SJCRH30 (cell line): ENCODE measurements around the gene SYT15B. TPM values are rescaled to one million over a fixed set of nuclear protein-coding genes. Genes with fewer than 3 reads are reported as not detected.
"Not testable (repeated sequence)": the region's sequence is repeated elsewhere in the genome, so short reads cannot be mapped to it uniquely, and the experiment has no call there.

Experiments
- DNase-seq, 2 experiments: peaks; one replicate each; pipeline ENCODE4 v3.0.0-alpha.2; 2015 to 2020
- H3K27ac ChIP-seq: fragments of 250-450 bp; sonication (Bioruptor Pico); 2 replicates; pipeline ENCODE4 v1.5.1; 2020; ENCODE audit warnings: mild to moderate bottlenecking, moderate library complexity
- H3K27me3 ChIP-seq: fragments of 250-450 bp; sonication (Bioruptor Pico); 2 replicates; pipeline ENCODE4 v1.5.1; 2020; ENCODE audit warnings: mild to moderate bottlenecking, moderate library complexity
- H3K36me3 ChIP-seq: fragments of 250-450 bp; sonication (Bioruptor Pico); 2 replicates; pipeline ENCODE4 v1.5.1; 2020; ENCODE audit warnings: mild to moderate bottlenecking, moderate library complexity
- H3K4me1 ChIP-seq: fragments of 250-450 bp; sonication (Bioruptor Pico); 2 replicates; pipeline ENCODE4 v1.5.1; 2020; ENCODE audit warnings: mild to moderate bottlenecking, moderate library complexity
- H3K4me3 ChIP-seq: fragments of 250-450 bp; sonication (Bioruptor Pico); 2 replicates; pipeline ENCODE4 v1.5.1; 2020; ENCODE audit warnings: mild to moderate bottlenecking, moderate library complexity
- H3K9me3 ChIP-seq: fragments of 250-450 bp; sonication (Bioruptor Pico); replicated peaks from 2 replicates; pipeline ENCODE4 v1.5.1; 2020; ENCODE audit warnings: mild to moderate bottlenecking, moderate library complexity
- total RNA-seq: library from RNA; depleted of rRNA; stranded (reverse); fragments of >200 nt; shearing (Covaris generic); gene quantifications from 2 replicates; pipeline ENCODE4 v1.2.3, GENCODE V29; 2014; rRNA removed

The SYT15B gene
- total RNA-seq, result 0.06 TPM in 1 of 2 replicates, not detected in the other

- H3K36me3 ChIP-seq, H3K9me3 ChIP-seq, DNase-seq, H3K4me3 ChIP-seq, H3K4me1 ChIP-seq, H3K27ac ChIP-seq, H3K27me3 ChIP-seq: not testable (repeated sequence)
Measured at GRCh38 chr10:47763554-47764175, at the start of gene SYT15B. Gene SYT15B, minus strand, starts transcription at chr10:47763592. Its CDS starts 952 bp downstream, at chr10:47762640.

- H3K36me3 ChIP-seq, H3K27me3 ChIP-seq, H3K27ac ChIP-seq, H3K9me3 ChIP-seq, H3K4me3 ChIP-seq, DNase-seq, H3K4me1 ChIP-seq: not testable (repeated sequence)
Measured at GRCh38 chr10:47779590-47779989, 16.2 kb upstream of the SYT15B start.

- not testable (repeated sequence) for H3K4me1 ChIP-seq, H3K27ac ChIP-seq, H3K27me3 ChIP-seq, H3K4me3 ChIP-seq, H3K36me3 ChIP-seq, H3K9me3 ChIP-seq
- DNase-seq, result peak; percentile 1 to 18
Measured at GRCh38 chr10:47775361-47776231, 12.2 kb upstream of the SYT15B start.

- not testable (repeated sequence) for DNase-seq
Measured at GRCh38 chr10:47770745-47771144, 7.4 kb upstream of the SYT15B start.

GRCh38 chr10:47768578-47769115 is 5.3 kb upstream of the SYT15B start:
- H3K4me3 ChIP-seq, H3K4me1 ChIP-seq, H3K36me3 ChIP-seq, H3K9me3 ChIP-seq, DNase-seq, H3K27ac ChIP-seq, H3K27me3 ChIP-seq: not testable (repeated sequence)

More at GRCh38 chr10:47770745-47771144, 7.4 kb upstream of the SYT15B start:
- H3K4me1 ChIP-seq, H3K27ac ChIP-seq, H3K36me3 ChIP-seq, H3K9me3 ChIP-seq, H3K27me3 ChIP-seq, H3K4me3 ChIP-seq: not testable (repeated sequence)

- H3K4me1 ChIP-seq, H3K36me3 ChIP-seq, DNase-seq, H3K4me3 ChIP-seq, H3K27ac ChIP-seq, H3K9me3 ChIP-seq, H3K27me3 ChIP-seq: not testable (repeated sequence)
Measured at GRCh38 chr10:47768085-47768484, 4.7 kb upstream of the SYT15B start.

GRCh38 chr10:47767236-47767635 is 3.8 kb upstream of the SYT15B start:
- not testable (repeated sequence) for H3K27ac ChIP-seq, H3K9me3 ChIP-seq, H3K36me3 ChIP-seq, H3K27me3 ChIP-seq, H3K4me1 ChIP-seq, H3K4me3 ChIP-seq, DNase-seq

- not testable (repeated sequence) for H3K36me3 ChIP-seq, H3K27ac ChIP-seq, H3K9me3 ChIP-seq, H3K4me1 ChIP-seq, DNase-seq, H3K4me3 ChIP-seq, H3K27me3 ChIP-seq
Measured at GRCh38 chr10:47765232-47765631, 1.8 kb upstream of the SYT15B start.

GRCh38 chr10:47762674-47763553 is 478 bp downstream of the SYT15B start:
- H3K4me3 ChIP-seq, H3K36me3 ChIP-seq, H3K9me3 ChIP-seq, H3K4me1 ChIP-seq, DNase-seq, H3K27me3 ChIP-seq, H3K27ac ChIP-seq: not testable (repeated sequence)

- H3K4me3 ChIP-seq, H3K27ac ChIP-seq, H3K4me1 ChIP-seq, H3K36me3 ChIP-seq, DNase-seq, H3K9me3 ChIP-seq, H3K27me3 ChIP-seq: not testable (repeated sequence)
Measured at GRCh38 chr10:47758855-47759254, 4.5 kb downstream of the SYT15B start.

GRCh38 chr10:47756169-47756568 is 7.2 kb downstream of the SYT15B start:
- H3K36me3 ChIP-seq, H3K4me1 ChIP-seq, DNase-seq, H3K9me3 ChIP-seq, H3K4me3 ChIP-seq, H3K27ac ChIP-seq, H3K27me3 ChIP-seq: not testable (repeated sequence)

- not testable (repeated sequence) for H3K9me3 ChIP-seq, H3K36me3 ChIP-seq, H3K4me1 ChIP-seq, H3K27ac ChIP-seq, H3K27me3 ChIP-seq, H3K4me3 ChIP-seq, DNase-seq
Measured at GRCh38 chr10:47753871-47754270, 9.5 kb downstream of the SYT15B start.

GRCh38 chr10:47753176-47753575 is 10.2 kb downstream of the SYT15B start:
- H3K4me3 ChIP-seq, H3K27me3 ChIP-seq, H3K9me3 ChIP-seq, H3K36me3 ChIP-seq, H3K27ac ChIP-seq, DNase-seq, H3K4me1 ChIP-seq: not testable (repeated sequence)

- not testable (repeated sequence) for H3K36me3 ChIP-seq, H3K4me3 ChIP-seq, H3K27me3 ChIP-seq, DNase-seq, H3K27ac ChIP-seq, H3K4me1 ChIP-seq, H3K9me3 ChIP-seq
Measured at GRCh38 chr10:47751821-47752220, 11.6 kb downstream of the SYT15B start.

- H3K27ac ChIP-seq, DNase-seq, H3K36me3 ChIP-seq, H3K27me3 ChIP-seq, H3K9me3 ChIP-seq, H3K4me3 ChIP-seq, H3K4me1 ChIP-seq: not testable (repeated sequence)
Measured at GRCh38 chr10:47750360-47750759, 13.0 kb downstream of the SYT15B start.
